NCI-H1092 (cell line): ENCODE data around the gene NME8.

Experiments used
- DNase-seq: peaks from one replicate; lab custom pipeline; 2025; lab: John Stamatoyannopoulos, UW

Gene NME8

DNA sequence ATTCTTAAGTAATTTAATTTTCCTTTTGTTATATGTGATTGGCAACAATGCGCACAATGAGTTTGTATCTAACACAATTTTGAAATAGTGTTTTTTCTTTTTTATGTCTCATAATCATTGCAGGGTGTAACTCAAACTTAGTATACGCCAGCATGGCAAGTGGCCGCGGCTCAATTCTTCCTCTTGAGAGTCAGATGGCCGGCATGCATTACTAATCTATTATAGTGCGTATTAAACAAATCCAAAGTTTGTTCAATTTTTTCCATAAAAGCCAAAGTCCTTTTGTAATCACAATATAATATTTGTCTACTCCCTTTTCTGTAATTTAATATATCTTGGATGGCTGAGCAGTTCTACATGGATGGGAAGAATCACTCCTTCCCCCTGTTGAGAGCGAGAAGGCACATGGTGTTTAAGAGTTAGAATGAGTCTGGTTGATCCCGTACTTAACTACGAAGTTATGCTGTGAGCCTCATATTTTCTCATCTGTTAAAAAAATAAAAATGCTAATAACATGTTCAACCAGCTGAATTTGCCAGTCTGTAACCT, 84.7 kb downstream of the NME8 start:
- DNase-seq = no peak

DNA sequence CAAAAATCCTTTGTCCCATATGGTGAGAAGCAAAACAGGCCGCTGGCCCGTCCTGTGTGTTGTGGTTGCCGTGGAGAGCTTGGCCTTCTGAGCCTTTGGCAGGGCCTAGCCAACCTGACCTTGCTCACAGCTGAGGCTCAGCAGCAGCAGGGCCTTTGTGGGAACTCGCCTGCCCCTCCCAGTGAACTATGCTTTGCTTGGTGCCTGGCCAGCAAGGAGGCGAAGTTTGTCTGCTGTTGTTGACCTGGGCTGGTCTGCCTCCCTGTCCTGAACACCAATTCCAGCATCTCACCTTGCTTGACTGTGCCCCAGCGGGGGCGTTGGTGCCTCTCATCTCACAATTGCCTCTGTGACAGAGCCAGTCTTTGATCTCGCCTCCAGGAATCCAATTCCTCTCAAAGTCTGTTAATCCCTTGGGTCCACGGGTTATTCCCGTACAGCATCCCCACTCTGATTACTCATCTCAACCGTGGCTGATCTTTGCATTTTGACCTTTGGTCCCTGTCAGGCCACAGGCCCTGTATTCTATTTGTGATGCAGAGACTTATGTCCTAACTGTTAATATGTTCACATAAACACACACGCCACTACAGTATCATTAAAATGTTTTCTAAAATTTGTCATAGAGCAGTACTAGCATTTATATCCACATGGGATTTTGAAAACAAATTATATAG, 94.7 kb downstream of the NME8 start:
- DNase-seq = no peak

GRCh38 chr7:37943905-37944736, 95.7 kb downstream of the NME8 start:
- DNase-seq = no peak

DNA sequence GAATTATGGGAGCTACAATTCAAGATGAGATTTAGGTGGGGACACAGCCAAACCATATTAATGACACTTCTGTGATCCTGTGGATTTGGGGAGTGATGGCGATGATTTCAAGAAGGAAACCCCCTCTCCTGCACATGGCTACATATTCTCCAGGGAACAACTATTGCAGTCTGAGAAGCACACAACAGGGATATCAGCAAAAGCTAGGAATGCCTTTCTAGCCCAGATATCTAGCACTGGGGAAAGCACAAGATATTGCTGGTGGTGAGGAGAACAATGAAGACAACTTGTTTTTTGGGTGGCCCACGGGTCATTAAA, 96.3 kb downstream of the NME8 start:
- no peak for DNase-seq

- no peak for DNase-seq
These were observed 96.9 kb downstream of the NME8 start for GRCh38 chr7:37945336-37945735.

GRCh38 chr7:37947138-37947940, 98.9 kb downstream of the NME8 start:
- no peak for DNase-seq

GRCh38 chr7:37947941-37948210, 99.5 kb downstream of the NME8 start:
- DNase-seq = no peak
